Measurements from ENCODE around the gene GDPD5. TPM values are rescaled to one million over a fixed set of nuclear protein-coding genes. Genes with fewer than 3 reads are reported as not detected.

The GDPD5 gene
- total and polyA plus RNA-seq, 9 of the 15 experiments (the other 6 are each of a cell fraction or from before 2014, with no cell fraction given), result 0.32 to 27.3 (median 8.0) TPM

GRCh38 chr11:75547617-75548058 is 21.9 kb upstream of the GDPD5 start (continued):
- TF ChIP-seq L3MBTL2 (IDR thresholded peaks at IDR 0.05) (peak; percentile 43; the same call in 1 of the 2 replicates), TFAP4 (CRISPR knock-in tag; IDR thresholded peaks at IDR 0.05; ENCODE audit: borderline replicate concordance) (peak; percentile 42; the same call in 1 of the 2 replicates), ARID2 (IDR thresholded peaks at IDR 0.05) (peak; percentile 89), ZMIZ1 (IDR thresholded peaks at IDR 0.05; ENCODE audit: low read depth in 2 of 2, low read length in 2 of 2) (no peak), PHF20 (IDR thresholded peaks at IDR 0.05; ENCODE audit: partially characterized antibody) (no peak), PHF21A (IDR thresholded peaks at IDR 0.05; ENCODE audit: borderline replicate concordance, low read depth) (no peak), RBFOX2 (IDR thresholded peaks at IDR 0.05; ENCODE audit: low read depth, low read length) (no peak), BRD9 (IDR thresholded peaks at IDR 0.05; ENCODE audit: low read depth, partially characterized antibody) (no peak), FOXJ3 (CRISPR knock-in tag; IDR thresholded peaks at IDR 0.05) (no peak), ZC3H11A (IDR thresholded peaks at IDR 0.05; ENCODE audit: low read depth, low read length) (no peak), CCAR2 (IDR thresholded peaks at IDR 0.05; ENCODE audit: low read depth, low read length) (no peak), CEBPB (tag; IDR thresholded peaks at IDR 0.05) (no peak), KHSRP (IDR thresholded peaks at IDR 0.05) (no peak), ETS1 (conservative IDR thresholded peaks at IDR 0.05; ENCODE audit: control insufficient read depth, low read depth, low read length) (no peak), ZNF551 (CRISPR knock-in tag; IDR thresholded peaks at IDR 0.05) (no peak), RFX7 (CRISPR knock-in tag; IDR thresholded peaks at IDR 0.05) (no peak), RAD51 (IDR thresholded peaks at IDR 0.05; ENCODE audit: borderline replicate concordance, low read depth) (no peak), JUNB (CRISPR knock-in tag; conservative IDR thresholded peaks at IDR 0.05) (no peak), ASH1L (IDR thresholded peaks at IDR 0.05; ENCODE audit: borderline replicate concordance, low read depth, partially characterized antibody) (no peak), PHB2 (IDR thresholded peaks at IDR 0.05; ENCODE audit: low read depth) (no peak), AFF4 (CRISPR knock-in tag; IDR thresholded peaks at IDR 0.05) (no peak)
